Measurements from ENCODE around the gene ZNHIT6. TPM values are rescaled to one million over a fixed set of nuclear protein-coding genes. Genes with fewer than 3 reads are reported as not detected.
"Not testable (repeated sequence)": the region's sequence is repeated elsewhere in the genome, so short reads cannot be mapped to it uniquely, and the experiment has no call there.

The ZNHIT6 gene, protein sequence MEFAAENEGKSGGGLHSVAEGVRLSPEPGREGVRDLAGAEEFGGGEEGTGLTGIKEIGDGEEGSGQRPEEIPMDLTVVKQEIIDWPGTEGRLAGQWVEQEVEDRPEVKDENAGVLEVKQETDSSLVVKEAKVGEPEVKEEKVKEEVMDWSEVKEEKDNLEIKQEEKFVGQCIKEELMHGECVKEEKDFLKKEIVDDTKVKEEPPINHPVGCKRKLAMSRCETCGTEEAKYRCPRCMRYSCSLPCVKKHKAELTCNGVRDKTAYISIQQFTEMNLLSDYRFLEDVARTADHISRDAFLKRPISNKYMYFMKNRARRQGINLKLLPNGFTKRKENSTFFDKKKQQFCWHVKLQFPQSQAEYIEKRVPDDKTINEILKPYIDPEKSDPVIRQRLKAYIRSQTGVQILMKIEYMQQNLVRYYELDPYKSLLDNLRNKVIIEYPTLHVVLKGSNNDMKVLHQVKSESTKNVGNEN
- 18.1 TPM for total RNA-seq

GRCh38 chr1:85707990-85708828 lies at the start of gene ZNHIT6:
ZNHIT6 (minus strand) TSS chr1:85708433; CDS start chr1:85708284, 149 bp downstream.
- DNase-seq: peak; percentile 88

- DNase-seq: no peak
Measured at GRCh38 chr1:85756864-85757263, 48.6 kb upstream of the ZNHIT6 start.

- no peak for DNase-seq
Measured at GRCh38 chr1:85748120-85748519, 39.9 kb upstream of the ZNHIT6 start.

DNA sequence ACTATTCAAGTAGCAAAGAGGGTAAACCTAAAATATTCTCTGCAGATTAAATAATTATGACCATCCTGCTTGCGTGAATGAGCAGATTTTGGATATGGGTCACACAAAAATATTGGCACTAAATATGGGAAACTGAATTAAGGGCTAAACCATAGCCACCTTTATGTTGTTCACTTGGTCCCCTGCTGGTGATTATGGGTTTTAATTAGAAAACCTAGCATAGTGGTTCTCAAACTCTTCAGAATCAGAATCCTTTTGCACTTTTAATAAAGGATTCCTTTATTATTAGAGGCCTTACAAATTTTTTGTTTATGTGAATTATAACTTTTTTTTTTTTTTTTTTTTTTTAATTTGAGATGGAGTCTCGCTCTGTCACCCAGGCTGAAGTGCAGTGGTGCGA lies 38.5 kb upstream of the ZNHIT6 start:
- DNase-seq: no peak

- DNase-seq: no peak
Measured at GRCh38 chr1:85743814-85744213, 35.6 kb upstream of the ZNHIT6 start.

DNA sequence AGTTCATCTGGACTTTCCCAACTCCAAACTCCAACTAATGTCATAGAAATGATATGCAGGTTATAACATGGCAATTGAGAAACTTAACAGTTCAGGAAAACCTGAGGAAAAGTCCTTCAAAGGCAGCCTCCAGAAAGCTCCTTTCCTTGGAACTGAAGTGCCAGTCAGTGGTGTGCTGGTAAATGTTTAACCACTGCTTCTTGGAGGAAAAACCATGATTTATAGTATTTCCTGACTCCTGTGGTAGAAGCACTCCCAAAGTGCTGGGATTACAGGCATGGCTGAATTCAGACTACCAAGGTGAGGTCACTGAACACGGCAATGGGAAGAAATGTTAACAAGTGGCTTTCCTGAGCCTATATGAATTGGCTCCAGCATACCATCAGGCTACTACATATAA lies 26.7 kb upstream of the ZNHIT6 start:
- DNase-seq: no peak

DNA sequence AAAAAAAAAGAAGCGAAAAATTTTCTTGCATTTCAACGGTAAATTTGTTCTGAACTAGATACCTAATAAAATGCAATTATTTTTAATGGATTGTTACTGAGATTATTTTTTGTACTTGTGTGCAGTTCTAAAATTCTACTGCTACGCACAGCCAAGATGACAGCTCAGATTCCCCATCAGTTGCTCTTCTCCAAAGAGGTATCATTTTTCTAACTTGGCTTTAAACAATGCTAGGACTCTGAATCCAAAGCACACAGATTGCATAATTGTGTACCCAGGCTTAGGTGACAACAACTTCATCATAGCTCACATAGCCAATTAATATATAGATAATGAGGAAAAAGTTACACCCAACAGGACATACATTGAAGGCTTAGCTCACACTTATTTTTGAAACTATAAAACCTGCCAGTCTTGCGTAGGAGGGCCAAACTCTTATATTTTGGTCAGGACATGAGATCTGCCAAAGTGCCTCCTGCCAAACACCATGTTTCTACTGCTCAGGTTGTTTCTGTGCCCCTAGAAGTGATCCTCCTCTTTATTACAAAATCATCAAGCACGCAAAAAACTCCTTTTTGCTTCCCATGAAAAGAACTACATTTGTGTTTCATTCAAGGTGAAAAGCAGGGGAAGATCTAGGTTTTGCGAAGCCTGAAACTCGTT lies 10.6 kb upstream of the ZNHIT6 start:
- no peak for DNase-seq

GRCh38 chr1:85714418-85715114 lies 6.3 kb upstream of the ZNHIT6 start:
- DNase-seq: not testable (repeated sequence)

DNA sequence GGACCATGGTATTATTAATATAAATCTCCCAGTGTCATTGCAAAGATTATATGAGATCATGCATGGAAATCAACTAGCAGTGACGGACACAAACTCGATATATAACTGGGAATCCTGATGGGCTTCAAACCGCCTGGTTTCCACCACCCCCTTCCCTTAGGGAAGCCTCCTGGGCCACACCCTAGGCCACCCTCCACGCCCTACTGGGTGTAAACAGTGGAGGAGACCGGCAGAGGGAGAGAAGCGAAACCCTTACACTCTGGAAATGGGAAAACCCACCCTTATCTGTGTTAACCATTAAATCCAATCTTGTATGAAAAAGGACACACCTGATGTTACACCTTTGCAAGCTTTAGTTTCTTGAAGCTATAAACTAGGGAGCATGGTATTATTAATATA lies 595 bp upstream of the ZNHIT6 start:
- DNase-seq: no peak

DNA sequence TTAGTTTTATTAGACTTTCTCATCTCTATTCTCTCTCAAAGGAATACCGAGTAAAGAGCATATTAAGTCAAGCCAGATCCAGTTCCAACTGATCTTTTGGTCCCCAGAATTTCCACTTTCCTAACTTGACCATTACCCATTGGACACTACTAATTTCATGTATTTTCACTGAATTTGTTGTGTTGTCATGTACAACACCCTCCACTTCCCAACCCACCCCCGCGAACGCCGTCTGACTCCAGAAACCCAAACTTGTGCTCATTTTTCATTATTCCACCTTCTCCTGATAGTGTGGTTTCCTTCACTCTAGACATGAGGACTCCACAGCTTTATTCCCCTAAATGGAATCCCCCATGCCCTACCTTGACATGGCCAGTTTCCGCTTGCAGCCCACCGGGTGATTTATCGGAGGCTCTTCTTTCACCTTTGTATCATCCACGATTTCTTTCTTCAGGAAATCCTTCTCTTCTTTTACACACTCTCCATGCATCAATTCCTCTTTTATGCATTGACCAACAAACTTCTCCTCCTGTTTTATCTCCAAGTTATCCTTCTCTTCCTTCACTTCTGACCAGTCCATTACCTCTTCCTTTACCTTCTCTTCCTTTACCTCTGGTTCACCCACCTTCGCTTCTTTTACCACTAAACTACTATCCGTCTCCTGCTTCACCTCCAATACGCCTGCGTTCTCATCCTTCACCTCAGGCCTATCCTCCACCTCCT lies 805 bp downstream of the ZNHIT6 start:
- DNase-seq: no peak

DNA sequence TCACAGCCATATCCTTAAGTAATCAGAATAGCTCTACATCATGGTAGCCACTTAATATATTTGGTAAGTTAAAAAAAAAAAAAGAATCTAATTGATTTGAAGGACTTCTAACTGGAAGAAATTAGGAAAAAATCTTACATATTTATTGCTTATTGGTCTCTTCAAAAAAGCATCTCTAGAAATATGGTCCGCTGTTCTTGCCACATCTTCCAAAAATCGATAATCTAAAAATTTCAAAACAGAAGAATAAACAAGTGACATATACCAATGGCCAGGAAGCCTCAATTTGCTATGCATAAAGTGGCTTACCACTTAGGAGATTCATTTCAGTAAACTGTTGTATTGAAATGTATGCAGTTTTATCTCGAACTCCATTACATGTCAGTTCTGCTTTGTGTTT lies 2.3 kb downstream of the ZNHIT6 start:
- DNase-seq: no peak

GRCh38 chr1:85700422-85700821 lies 7.8 kb downstream of the ZNHIT6 start:
- no peak for DNase-seq

GRCh38 chr1:85697895-85698294 lies 10.3 kb downstream of the ZNHIT6 start:
- no peak for DNase-seq

- DNase-seq: peak; percentile 10
Measured at GRCh38 chr1:85692730-85693314, 15.4 kb downstream of the ZNHIT6 start.

- DNase-seq: no peak
Measured at GRCh38 chr1:85689775-85690404, 18.3 kb downstream of the ZNHIT6 start.

DNA sequence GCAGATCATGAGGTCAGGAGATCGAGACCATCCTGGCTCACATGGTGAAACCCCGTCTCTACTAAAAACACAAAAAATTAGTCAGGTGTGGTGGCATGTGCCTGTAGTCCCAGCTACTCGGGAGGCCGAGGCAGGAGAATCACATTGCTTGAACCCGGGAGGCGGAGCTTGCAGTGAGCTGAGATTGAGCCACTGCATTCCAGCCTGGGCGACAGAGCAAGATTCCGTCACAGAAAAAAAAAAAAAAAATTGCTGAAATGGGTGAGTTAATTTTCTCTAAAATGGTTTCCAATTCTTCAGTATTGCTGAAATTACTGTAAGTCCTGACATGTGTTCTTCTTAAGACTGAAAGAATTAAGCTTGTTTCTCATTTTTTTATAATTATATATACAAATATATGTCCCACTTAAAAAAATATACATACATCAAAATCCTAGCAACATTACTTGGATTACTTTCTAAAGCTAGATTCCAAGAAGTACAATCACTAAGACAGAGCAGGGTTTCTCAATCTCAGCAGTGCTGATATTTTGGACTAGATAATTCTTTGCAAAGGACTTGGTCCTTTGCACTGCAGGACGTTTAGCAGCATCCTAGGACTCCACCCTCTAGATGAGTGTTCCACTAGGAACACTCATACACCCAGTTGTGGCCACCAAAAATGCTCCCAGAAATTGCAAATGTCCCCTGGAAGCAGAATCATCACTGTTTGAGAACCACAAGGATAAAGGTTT lies 24.8 kb downstream of the ZNHIT6 start:
- DNase-seq: no peak

- peak; percentile 24 for DNase-seq
Measured at GRCh38 chr1:85681087-85681486, 27.1 kb downstream of the ZNHIT6 start.

DNA sequence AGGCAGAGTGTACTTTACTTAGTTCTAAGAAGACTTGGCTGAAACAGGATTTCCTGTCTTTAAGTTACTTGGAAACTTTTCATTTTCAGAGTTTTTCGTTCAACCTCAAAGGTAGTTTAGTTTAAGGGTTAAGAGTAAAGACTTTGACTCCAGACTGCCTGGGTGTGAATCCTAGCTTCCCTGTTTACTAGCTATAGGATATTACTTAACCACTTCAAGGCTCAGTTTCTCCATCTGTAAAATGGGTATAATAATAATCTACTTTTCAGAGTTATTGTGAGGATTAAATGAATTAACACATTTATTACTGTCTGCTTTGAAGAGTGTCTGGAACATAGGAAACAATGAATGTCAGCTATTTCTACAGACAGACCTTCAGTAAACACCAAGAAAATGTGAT lies 30.0 kb downstream of the ZNHIT6 start:
- DNase-seq: no peak

GRCh38 chr1:85677656-85678055 lies 30.6 kb downstream of the ZNHIT6 start:
- no peak for DNase-seq

Data from skin of body (tissue), 2 donors.